Esophagus squamous epithelium (tissue), 5 donors: Measurements from ENCODE around the gene ETFB. TPM values are rescaled to one million over a fixed set of nuclear protein-coding genes. Genes with fewer than 3 reads are reported as not detected.

Source experiments
- DNase-seq: peaks from one replicate; lab custom pipeline; 2025; lab: John Stamatoyannopoulos, UW
- H3K27ac ChIP-seq, 4 donors: fragments of 200-600 bp; sonication (generic); one replicate each; pipeline ENCODE4 v1.5.1; 2016 to 2019; ENCODE audit warnings: mild to moderate bottlenecking in 1 of 4
- H3K27me3 ChIP-seq, 4 donors: fragments of 200-600 bp; sonication (generic); 1 replicate in 3 of 4; 2 replicates in 1 of 4; pipeline versions ENCODE4 v1.5.1 to v1.6.0; 2017 to 2021; ENCODE audit warnings: antibody characterized with exemption in 1 of 4
- H3K36me3 ChIP-seq, 3 donors: fragments of 200-600 bp; sonication (generic); one replicate each; pipeline ENCODE4 v1.5.1; 2016 to 2019
- H3K4me1 ChIP-seq, 3 donors: fragments of 200-600 bp; sonication (generic); one replicate each; pipeline ENCODE4 v1.5.1; 2017 to 2019
- H3K4me3 ChIP-seq, 4 donors: fragments of 200-600 bp; sonication (generic); 1 replicate in 3 of 4; 2 replicates in 1 of 4; pipeline ENCODE4 v1.5.1; 2016 to 2019; ENCODE audit warnings: mild to moderate bottlenecking in 2 of 4, moderate library complexity in 1 of 4
- H3K9me3 ChIP-seq, 3 donors: fragments of 200-600 bp; sonication (generic); one replicate each; pipeline ENCODE4 v1.5.1; 2016 to 2019
- CTCF ChIP-seq, 6 experiments: fragments of 450-650 bp in 4 of 6; fragments of 200-600 bp in 2 of 6; sonication (generic) in 2 of 6; IDR thresholded peaks; one replicate each; pipeline ENCODE4 v1.5.1; 2016 to 2019; ENCODE audit warnings: antibody characterized with exemption in 6 of 6, mild to moderate bottlenecking in 4 of 6, moderate library complexity in 4 of 6
- POLR2A ChIP-seq, 4 donors: fragments of 450-650 bp; IDR thresholded peaks; one replicate each; pipeline ENCODE4 v1.6.1; 2017; ENCODE audit warnings: antibody characterized with exemption in 4 of 4, mild to moderate bottlenecking in 4 of 4, moderate library complexity in 3 of 4
- WGBS, 2 donors: methylation state at CpG; one replicate each; pipeline ENCODE4 v1.1.5; 2018; 5-methylcytosine and 5-hydroxymethylcytosine counted together
- intact Hi-C: fragments of 100-400 bp; cut with DNase I; formaldehyde crosslinking; loops from one replicate; pipeline ENCODE4 v1.15.0; 2022
- total RNA-seq, 4 donors: library from RNA; depleted of rRNA; stranded (reverse); fragments of >200 nt; gene quantifications; one replicate each; pipeline ENCODE4 v1.1.0, GENCODE V29; 2016
- donor health status: DM: yes; HTN: yes; CAD: no.

ETFB gene
- total RNA-seq, 4 donors from 2014 or later: 104 to 215 (median 157) TPM

GRCh38 chr19:51296336-51297093, 69.7 kb downstream of the ETFB start:
- DNase-seq: no peak
- no peak overlapping the region for H3K27ac ChIP-seq
- no peaks in the 10 kb centered on the region for H3K9me3 ChIP-seq
- no peaks in the 10 kb centered on the region for H3K4me1 ChIP-seq
- H3K4me3 ChIP-seq: no peak overlapping the region
- TF ChIP-seq POLR2A (IDR thresholded peaks at IDR 0.05) (no peak), CTCF (IDR thresholded peaks at IDR 0.05) (no peak)
- H3K36me3 ChIP-seq: no peaks in the 10 kb centered on the region
- intact Hi-C loops: no loop called here
- peaks cover 0 to 50% (median 2%) of the 10 kb centered on the region in 4 donors for H3K27me3 ChIP-seq
- 43 to 57% methylated on average over 6 to 8 of the region's 9 CpGs for WGBS, 2 donors

- Histone ChIP-seq H3K4me3 (no peak overlapping the region), H3K27ac (no peak overlapping the region), H3K9me3 (no peaks in the 10 kb centered on the region), H3K27me3 (peaks cover 0 to 53% (median 2%) of the 10 kb centered on the region in 4 donors), H3K4me1 (no peaks in the 10 kb centered on the region), H3K36me3 (no peaks in the 10 kb centered on the region)
- 27 to 36% methylated on average over 10 to 13 of the region's 15 CpGs for WGBS, 2 donors
- intact Hi-C loops: no loop called here
- DNase-seq: no peak
- TF ChIP-seq POLR2A (IDR thresholded peaks at IDR 0.05): no peak
- TF ChIP-seq CTCF (IDR thresholded peaks at IDR 0.05): no peak
Observed at GRCh38 chr19:51295382-51296126, 70.6 kb downstream of the ETFB start.

Other genes with a start within 250 kb of the ETFB start
- 1 to 10 TPM in 3 of 4 donors, under 1 TPM in 1; 0.49 to 4.4 (median 2.4) TPM for gene SIGLEC9, start 241.5 kb downstream of the ETFB start, total RNA-seq
- 1 to 10 TPM in 1 of 4 donors, under 1 TPM in 2, not detected in 1; 0.13 to 3.8 (median 0.32) TPM for gene SIGLEC7, start 224.1 kb downstream of the ETFB start, total RNA-seq
- gene CD33, start 141.3 kb downstream of the ETFB start, total RNA-seq: 1 to 10 TPM in 1 of 4 donors, under 1 TPM in 3; 0.30 to 6.7 (median 0.58) TPM
- gene SIGLECL1, start 115.3 kb downstream of the ETFB start, total RNA-seq: not detected
- gene IGLON5, start 54.7 kb downstream of the ETFB start, total RNA-seq: not detected
- gene VSIG10L, start 24.2 kb downstream of the ETFB start, total RNA-seq: 100 to 1,000 TPM in 1 of 4 donors, 10 to 100 TPM in 3; 36.4 to 201 (median 50.6) TPM
- gene CLDND2, start 2.6 kb upstream of the ETFB start, total RNA-seq: not detected
- gene NKG7, start 6.3 kb upstream of the ETFB start, total RNA-seq: 1 to 10 TPM in 2 of 4 donors, under 1 TPM in 1, not detected in 1; 0.50 to 2.5 (median 2.2) TPM
- gene LIM2, start 21.6 kb upstream of the ETFB start, total RNA-seq: not detected
- not detected for gene C19orf84, start 24.2 kb upstream of the ETFB start, total RNA-seq
- gene SIGLEC10, start 51.3 kb upstream of the ETFB start, total RNA-seq: 10 to 100 TPM in 1 of 4 donors, 1 to 10 TPM in 3; 2.0 to 17.0 (median 2.9) TPM
- 1 to 10 TPM in 2 of 4 donors, under 1 TPM in 2; 0.31 to 2.5 (median 0.94) TPM for gene SIGLEC8, start 92.1 kb upstream of the ETFB start, total RNA-seq
- not detected for gene CEACAM18, start 112.2 kb upstream of the ETFB start, total RNA-seq
- gene SIGLEC12, start 135.4 kb upstream of the ETFB start, total RNA-seq: under 1 TPM in 2 of 4 donors, not detected in 2; 0.22 to 0.91 TPM
- 1 to 10 TPM in 1 of 4 donors, not detected in 3; 7.1 TPM for gene SIGLEC6, start 165.3 kb upstream of the ETFB start, total RNA-seq
- gene ZNF175, start 204.9 kb upstream of the ETFB start, total RNA-seq: 1 to 10 TPM; 2.5 to 5.7 (median 2.9) TPM